GM12891 (cell line): ENCODE data around the gene C3orf20.

Experiments used
- POLR2A ChIP-seq: IDR thresholded peaks from 2 replicates; pipeline ENCODE4 v1.6.1; 2011; ENCODE audit warnings: low read depth, low read length, control low read depth
- TAF1 ChIP-seq: IDR thresholded peaks from 2 replicates; pipeline ENCODE4 v1.6.1; 2011; ENCODE audit warnings: low read depth, low read length, control low read depth

DNA sequence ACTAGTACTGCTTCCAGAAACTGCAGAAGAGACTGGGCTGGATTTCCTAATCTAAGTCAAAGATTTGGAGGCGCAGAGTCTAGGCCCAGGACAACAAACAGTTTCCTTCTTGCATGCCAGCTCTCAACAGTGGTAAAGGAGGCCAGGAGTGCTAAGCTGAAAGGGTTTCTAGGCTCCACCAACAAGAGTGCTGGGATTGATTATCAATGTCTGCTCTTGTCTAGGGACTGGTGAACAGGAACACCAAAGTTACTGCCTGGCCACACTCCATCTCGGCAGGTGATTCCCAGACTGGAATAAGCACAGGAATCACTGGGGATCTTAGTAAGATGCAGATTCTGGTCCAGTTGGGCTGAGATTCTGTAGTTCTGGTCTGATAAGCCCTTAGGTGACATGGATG is 121.1 kb downstream of the C3orf20 start:
- TF ChIP-seq POLR2A = no peak
- TF ChIP-seq TAF1 = no peak
